NCI-H2196 (cell line): ENCODE data around the gene SRL.
"Not testable (repeated sequence)": the region's sequence is repeated elsewhere in the genome, so short reads cannot be mapped to it uniquely, and the experiment has no call there.

Experiments
- DNase-seq: peaks from one replicate; lab custom pipeline; 2025; ENCODE audit not compliant: unreplicated experiment; lab: John Stamatoyannopoulos, UW

Gene SRL

DNA sequence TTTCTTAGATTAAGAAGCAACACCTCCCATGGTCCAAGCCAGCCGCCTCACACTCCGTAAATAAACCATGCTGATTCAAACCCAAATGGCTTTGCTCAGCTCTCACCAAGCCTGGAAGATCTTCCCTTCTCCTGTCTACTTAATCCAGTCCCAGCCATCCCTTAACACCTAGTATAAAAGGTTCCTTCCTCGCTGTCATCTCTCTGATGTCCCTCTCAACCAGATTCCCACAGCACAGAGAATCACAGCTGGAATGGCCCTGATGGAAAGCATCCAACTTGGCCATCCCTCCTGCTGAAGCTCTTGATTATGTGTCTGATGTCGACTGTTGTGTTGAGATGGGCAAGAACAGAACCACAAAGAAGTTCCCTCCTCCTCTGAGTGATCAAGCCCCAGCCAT lies 75.1 kb downstream of the SRL start:
- DNase-seq, result no peak

DNA sequence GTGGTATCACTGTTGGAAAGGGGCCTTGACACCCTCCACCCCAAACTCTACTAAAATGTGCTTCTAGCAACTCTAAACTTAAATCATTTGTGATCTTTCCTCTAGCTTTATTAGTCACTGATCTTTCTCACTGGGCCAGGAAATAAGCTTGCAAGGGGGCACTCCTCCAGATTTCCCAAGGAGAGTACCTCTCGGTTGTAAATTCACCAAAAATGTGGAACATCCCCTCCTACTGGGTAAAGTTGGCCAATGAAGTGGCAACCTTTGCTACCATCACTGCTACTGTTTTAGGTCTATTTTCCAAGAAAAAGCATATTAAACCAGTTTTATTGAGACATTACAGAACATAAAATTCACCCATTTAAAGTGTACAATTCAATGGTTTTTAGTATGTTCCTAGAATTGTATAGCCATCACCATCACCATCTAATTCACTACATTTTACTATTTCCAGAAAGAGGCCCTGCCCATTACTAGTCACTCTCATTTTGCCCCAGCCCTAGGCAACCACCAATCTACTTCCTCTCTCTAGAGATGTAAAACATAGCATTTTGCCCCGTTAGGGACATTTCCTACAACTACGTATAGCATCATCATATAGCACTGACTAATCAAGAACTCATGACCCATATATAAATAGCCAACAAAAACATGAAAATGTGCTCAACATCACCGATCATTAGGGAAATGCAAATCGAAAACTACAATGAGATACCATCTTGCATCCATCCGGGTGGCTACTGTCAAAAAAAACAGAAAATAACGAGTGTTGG lies 81.0 kb downstream of the SRL start:
- DNase-seq, result no peak

DNA sequence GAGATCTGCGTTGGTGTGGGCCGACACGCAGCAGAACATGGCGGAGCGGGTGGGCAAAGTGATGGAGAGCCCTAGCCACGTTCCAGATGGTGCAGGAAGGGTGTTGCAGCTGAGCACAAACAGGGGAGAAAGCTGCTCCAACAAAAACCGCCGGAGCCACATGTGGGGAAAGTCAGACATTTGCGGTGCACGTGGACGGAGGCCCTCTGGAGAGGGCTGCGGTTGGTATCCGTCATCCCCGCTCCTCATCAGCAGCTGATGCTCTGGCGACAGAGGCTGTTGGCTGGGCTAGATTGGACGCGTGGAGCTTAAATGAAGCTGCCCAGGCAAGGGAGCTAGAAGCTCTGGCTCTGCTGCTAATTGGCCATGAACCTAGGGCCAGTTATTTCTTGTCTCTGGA lies 82.2 kb downstream of the SRL start:
- no peak for DNase-seq

DNA sequence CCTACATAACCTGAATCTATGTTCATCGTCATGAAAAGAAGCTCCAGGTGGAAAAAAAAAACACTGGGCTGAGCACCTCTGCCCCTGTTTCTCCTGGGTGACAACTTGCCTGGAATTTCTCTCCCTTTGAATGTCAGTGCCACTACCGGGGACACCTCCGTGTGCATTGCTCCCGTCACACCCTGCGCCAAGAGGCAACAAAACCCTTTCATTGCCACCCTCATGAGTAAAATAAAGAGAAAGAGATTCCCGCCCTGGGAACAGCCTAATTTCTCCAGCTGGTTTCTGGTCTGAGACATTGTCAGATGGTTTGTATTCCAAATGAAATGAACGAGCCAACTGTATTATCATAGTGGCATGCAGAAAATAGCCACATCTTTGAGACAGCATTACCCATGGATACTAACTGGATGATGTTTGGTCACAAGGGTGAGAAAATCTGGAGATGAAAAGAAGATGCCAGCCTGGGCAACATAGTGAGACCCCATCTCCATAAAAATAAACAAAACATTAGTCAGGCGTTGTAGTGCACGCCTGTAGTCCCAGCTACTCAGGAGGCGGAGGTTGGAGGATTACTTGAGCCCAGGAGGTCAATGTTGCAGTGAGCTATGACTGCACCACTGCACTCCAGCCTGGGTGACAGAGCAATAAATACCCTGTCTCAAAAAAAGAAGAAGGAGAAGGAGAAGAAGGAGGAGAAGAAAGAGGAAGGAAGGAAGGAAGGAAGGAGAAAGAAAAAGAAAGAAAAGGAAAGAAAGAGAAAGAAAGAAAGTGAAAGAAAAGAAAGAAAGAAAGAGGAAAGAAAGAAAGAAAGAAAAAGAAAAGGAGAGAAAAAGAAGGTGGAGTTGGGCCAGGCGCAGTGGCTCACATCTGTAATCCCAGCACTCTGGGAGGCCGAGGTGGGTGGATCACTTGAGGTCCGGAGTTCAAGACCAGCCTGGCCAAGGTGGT lies 83.5 kb downstream of the SRL start:
- DNase-seq, result no peak

DNA sequence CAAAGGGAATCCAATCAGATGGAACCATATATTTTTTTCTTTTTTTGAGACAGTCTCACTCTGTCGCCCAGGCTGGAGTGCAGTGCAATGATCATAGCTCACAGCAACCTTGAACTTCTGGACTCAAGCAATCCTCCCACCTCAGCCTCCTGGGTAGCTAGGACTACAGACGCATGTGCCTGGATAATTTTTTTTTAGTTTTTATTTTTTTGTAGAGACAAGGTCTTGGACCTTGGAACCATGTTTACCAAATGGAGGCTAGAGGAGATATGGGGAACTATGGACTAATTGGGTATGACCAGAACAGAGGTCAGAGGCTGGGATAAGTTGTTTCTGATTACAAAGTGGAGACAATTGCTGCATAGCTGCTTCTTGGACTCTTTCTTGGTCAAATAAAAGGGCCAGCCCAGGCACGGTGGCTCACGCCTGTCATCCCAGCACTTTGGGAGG lies 84.5 kb downstream of the SRL start:
- no peak for DNase-seq

DNA sequence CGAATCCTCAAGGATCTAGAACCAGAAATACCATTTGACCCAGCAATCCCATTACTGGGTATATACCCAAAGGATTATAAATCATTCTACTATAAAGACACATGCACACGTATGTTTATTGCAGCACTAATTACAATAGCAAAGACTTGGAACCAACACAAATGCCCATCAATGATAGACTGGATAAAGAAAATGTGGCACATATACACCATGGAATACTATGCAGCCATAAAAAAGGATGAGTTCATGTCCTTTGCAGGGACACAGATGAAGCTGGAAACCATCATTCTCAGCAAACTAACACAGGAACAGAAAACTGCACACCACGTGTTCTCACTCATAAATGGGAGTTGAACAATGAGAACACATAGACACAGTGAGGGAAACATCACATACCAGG lies 85.4 kb downstream of the SRL start:
- DNase-seq, result not testable (repeated sequence)

DNA sequence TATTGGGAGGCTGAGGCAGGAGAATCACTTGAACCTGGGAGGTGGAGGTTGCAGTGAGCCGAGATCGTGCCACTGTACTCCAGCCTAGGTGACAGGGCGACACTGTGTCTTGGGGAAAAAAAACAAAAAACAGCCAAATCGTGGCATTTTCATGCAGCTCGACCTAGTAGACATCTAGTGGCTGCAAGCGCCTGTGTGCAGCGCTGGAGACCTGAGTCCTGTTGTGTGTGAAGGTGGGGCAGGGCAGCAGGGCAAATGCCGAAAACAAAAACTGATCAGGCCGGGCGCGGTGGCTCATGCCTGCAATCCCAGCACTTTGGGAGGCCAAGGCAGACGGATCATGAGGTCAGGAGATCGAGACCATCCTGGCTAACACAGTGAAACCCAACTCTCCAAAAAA lies 88.5 kb downstream of the SRL start:
- not testable (repeated sequence) for DNase-seq

DNA sequence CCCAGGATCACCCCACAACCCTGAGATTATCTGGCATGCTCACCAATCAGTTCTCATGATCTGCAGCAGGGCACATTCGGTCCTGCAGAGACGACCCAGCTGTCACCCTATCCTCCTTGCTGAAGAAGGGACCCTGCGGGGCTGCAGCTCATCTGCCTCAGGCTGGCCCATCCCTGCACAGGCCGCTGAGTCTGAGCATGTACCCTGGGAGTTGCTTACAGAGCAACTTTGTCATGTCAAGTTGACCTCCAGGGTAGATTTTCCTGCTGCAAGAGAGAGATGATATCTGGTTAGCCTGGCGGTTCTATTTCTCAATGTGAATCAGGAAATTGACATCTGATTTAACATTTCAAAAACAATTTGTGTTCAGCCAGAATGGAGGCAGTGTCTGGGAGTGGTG lies 89.6 kb downstream of the SRL start:
- no peak for DNase-seq

DNA sequence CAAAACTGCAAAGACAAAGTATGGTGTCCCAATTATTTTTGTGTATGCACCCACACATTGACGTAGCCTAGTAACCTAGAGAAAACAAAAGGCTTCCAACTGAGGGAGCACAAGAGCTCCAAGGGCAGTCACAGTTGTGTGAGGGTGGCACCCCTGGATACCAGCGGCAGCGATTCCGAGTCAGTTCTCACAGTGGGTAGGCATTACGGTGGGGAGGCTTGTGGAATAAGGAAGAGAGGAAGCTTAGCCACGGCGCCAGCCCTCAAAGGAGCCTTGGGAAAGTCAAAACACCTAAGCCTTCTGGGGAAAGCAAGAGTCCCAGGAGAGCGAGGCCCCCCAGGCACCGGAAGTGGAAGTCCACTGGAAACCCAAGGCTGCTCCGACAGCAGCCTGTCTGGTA lies 94.6 kb downstream of the SRL start:
- DNase-seq, result no peak

DNA sequence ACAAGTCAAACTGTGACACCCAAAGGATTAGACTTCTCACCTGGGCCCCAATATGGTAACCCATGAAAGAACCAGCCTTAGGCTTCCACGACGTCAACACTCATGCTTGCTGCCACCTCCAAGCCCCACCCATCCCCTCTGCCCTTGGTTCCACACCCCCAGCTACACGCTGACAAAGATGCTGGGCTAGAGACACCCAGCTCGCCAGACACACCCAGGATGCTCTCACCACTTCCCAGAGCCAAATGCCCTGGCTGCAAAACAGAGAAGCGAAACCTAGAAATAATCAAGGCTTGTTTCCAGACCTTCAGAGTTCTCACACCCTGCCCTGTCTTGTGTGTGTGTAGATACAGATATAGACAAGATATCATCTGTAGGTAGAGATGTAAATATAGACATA lies 99.6 kb downstream of the SRL start:
- no peak for DNase-seq

DNA sequence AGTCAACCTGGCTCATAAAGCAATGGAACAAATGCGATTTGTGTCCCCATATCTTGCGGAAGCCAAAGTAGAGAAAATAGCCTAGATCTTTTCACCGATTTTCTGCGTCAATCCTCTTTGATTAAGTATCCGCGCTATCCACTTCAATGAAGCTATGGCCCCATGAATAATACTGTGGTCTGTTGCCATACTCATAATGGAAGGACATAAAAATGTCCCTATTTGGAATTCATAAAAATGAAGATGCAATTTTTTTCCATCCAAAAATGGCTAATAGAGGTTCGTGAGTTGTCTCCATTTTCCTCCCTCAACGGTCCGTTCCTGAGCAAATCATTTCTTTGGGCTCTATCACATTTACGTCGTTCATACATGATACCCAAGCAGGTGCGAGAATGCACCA lies 100.3 kb downstream of the SRL start:
- DNase-seq, result no peak

DNA sequence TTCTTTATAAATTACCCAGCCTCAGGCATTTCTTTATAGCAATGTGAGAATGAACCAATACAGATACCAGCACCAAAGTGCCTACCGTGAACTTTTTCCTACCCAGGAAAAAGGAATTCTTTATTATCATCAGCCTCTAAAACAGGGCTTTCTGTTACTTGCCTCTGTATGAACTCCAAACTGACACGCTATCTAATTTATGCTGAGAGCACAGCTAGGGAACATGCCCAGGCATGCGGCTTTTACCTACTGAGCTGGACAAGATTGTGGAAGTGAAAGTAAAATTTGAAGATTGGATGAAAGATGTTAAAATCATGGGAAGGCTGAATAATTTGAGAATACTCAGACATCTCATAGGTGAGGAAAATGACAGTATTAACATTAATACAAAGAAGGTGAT lies 101.2 kb downstream of the SRL start:
- peak; percentile 21 for DNase-seq

DNA sequence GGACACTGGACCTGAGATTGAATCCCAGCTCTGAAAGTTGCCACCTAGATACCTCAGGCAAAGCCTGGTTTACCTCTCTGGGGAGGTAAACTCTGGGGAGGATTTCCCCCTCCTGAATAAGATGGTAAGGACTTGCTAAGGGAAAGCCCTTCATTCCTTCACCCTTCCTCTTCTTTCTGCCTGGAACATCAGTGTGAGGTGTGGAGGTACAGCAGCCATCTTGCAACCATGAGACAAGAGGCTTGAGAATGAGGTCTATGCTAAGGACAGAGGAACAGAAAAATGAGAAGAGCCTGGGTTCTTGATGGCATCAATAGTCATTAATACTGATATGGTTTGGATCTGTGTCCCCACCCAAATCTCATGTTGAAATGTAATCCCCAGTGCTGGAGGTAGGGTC lies 101.9 kb downstream of the SRL start:
- no peak for DNase-seq
